ENCODE measurements around the gene OSBPL8.

- TF ChIP-seq CTCF (IDR thresholded peaks at IDR 0.05) (no peak), ZFX (IDR thresholded peaks at IDR 0.05; ENCODE audit: borderline replicate concordance) (no peak)
Observed at GRCh38 chr12:76308866-76309265, 250.7 kb downstream of the OSBPL8 start.

Measured in 22Rv1 (cell line).